Loucy (cell line): ENCODE data around the gene OVOL1.

Source experiments
- H2AFZ ChIP-seq: fragments of 200-600 bp; sonication (generic); 2 replicates; pipeline ENCODE4 v1.6.0; 2016; ENCODE audit warnings: antibody characterized with exemption, mild to moderate bottlenecking, low read length, moderate library complexity
- H3F3A ChIP-seq: fragments of 200-600 bp; 2 replicates; pipeline ENCODE4 v1.6.0; 2016; ENCODE audit warnings: antibody characterized with exemption, low read depth, mild to moderate bottlenecking
- H3K27me3 ChIP-seq: fragments of 200-600 bp; sonication (generic); 2 replicates; pipeline ENCODE4 v1.6.1; 2014; ENCODE audit warnings: low read length, mild to moderate bottlenecking; ENCODE audit not compliant: insufficient read depth, poor library complexity, severe bottlenecking
- H3K36me3 ChIP-seq: fragments of 200-600 bp; sonication (generic); 2 replicates; pipeline ENCODE4 v1.6.1; 2016; ENCODE audit warnings: low read length; ENCODE audit not compliant: insufficient read depth
- H3K4me1 ChIP-seq: fragments of 200-600 bp; sonication (generic); 2 replicates; pipeline ENCODE4 v1.5.1; 2014; ENCODE audit warnings: low read length, mild to moderate bottlenecking; ENCODE audit not compliant: insufficient read depth, poor library complexity, severe bottlenecking
- H3K4me2 ChIP-seq: fragments of 200-600 bp; sonication (generic); 2 replicates; pipeline ENCODE4 v1.6.0; 2014; ENCODE audit warnings: antibody characterized with exemption, low read length, low read depth, mild to moderate bottlenecking; ENCODE audit not compliant: poor library complexity, severe bottlenecking
- H3K4me3 ChIP-seq: fragments of 200-600 bp; sonication (generic); 2 replicates; pipeline ENCODE4 v1.5.1; 2014; ENCODE audit warnings: low read length, mild to moderate bottlenecking, mixed read lengths; ENCODE audit not compliant: poor library complexity, severe bottlenecking
- H3K79me2 ChIP-seq: fragments of 200-600 bp; sonication (generic); 2 replicates; pipeline ENCODE4 v1.6.1; 2014; ENCODE audit warnings: low read length; ENCODE audit not compliant: insufficient read depth
- H3K9ac ChIP-seq: fragments of 200-600 bp; sonication (generic); 2 replicates; pipeline ENCODE4 v1.6.0; 2014; ENCODE audit warnings: mild to moderate bottlenecking, low read depth, low read length, moderate library complexity; ENCODE audit not compliant: poor library complexity, severe bottlenecking
- H3K9me2 ChIP-seq: fragments of 200-600 bp; sonication (generic); replicated peaks from 2 replicates; pipeline ENCODE4 v1.6.1; 2016; ENCODE audit warnings: low read depth, low read length, mixed read lengths
- H3K9me3 ChIP-seq: fragments of 200-600 bp; sonication (generic); 2 replicates; pipeline ENCODE4 v1.6.1; 2014; ENCODE audit warnings: mild to moderate bottlenecking, antibody characterized with exemption, low read length, low read depth; ENCODE audit not compliant: insufficient read depth
- H4K20me1 ChIP-seq: fragments of 200-600 bp; sonication (generic); 2 replicates; pipeline ENCODE4 v1.6.0; 2014; ENCODE audit warnings: antibody characterized with exemption, low read length, mild to moderate bottlenecking; ENCODE audit not compliant: insufficient read depth, poor library complexity, severe bottlenecking
- CTCF ChIP-seq: fragments of 200-600 bp; sonication (generic); conservative IDR thresholded peaks from 2 replicates; pipeline ENCODE4 v1.5.1; 2014; ENCODE audit warnings: mild to moderate bottlenecking, antibody characterized with exemption, low read length
- EZH2phosphoT487 ChIP-seq: fragments of 200-600 bp; IDR thresholded peaks from 2 replicates; pipeline ENCODE4 v1.6.1; 2018; ENCODE audit warnings: antibody characterized with exemption, mild to moderate bottlenecking, moderate library complexity, borderline replicate concordance

Gene OVOL1

GRCh38 chr11:65792456-65792855 is 5.6 kb downstream of the OVOL1 start:
- Histone ChIP-seq H3K27me3 (no peaks in the 10 kb centered on the region), H2AFZ (no peak overlapping the region), H3F3A (no peaks in the 10 kb centered on the region), H3K79me2 (no peaks in the 10 kb centered on the region), H3K4me1 (peaks cover 7% of the 10 kb centered on the region), H3K9ac (no peak overlapping the region), H4K20me1 (no peaks in the 10 kb centered on the region), H3K4me2 (no peak overlapping the region), H3K4me3 (no peak overlapping the region), H3K9me3 (no peaks in the 10 kb centered on the region), H3K9me2 (no peaks in the 10 kb centered on the region), H3K36me3 (no peaks in the 10 kb centered on the region)
- no peak for TF ChIP-seq CTCF
- no peak for TF ChIP-seq EZH2phosphoT487

GRCh38 chr11:65793144-65793581 is 6.3 kb downstream of the OVOL1 start:
- no peak overlapping the region for H3K9ac ChIP-seq

GRCh38 chr11:65793625-65794400 is 7.0 kb downstream of the OVOL1 start:
- H3K4me3 ChIP-seq = no peak overlapping the region
- H3K79me2 ChIP-seq = no peaks in the 10 kb centered on the region
- no peaks in the 10 kb centered on the region for H3K36me3 ChIP-seq
- H3F3A ChIP-seq = no peaks in the 10 kb centered on the region
- H3K9me2 ChIP-seq = no peaks in the 10 kb centered on the region
- H3K9me3 ChIP-seq = no peaks in the 10 kb centered on the region
- H3K4me1 ChIP-seq = peaks cover 4% of the 10 kb centered on the region
- no peak for TF ChIP-seq CTCF
- TF ChIP-seq EZH2phosphoT487 = no peak
- no peaks in the 10 kb centered on the region for H4K20me1 ChIP-seq
- H3K27me3 ChIP-seq = no peaks in the 10 kb centered on the region
- H3K9ac ChIP-seq = no peak overlapping the region
- no peak overlapping the region for H2AFZ ChIP-seq
- no peak overlapping the region for H3K4me2 ChIP-seq

More at GRCh38 chr11:65793144-65793581, 6.3 kb downstream of the OVOL1 start:
- Histone ChIP-seq H2AFZ (no peak overlapping the region), H3K4me3 (no peak overlapping the region), H3K79me2 (no peaks in the 10 kb centered on the region), H3K9me3 (no peaks in the 10 kb centered on the region), H3K4me1 (peaks cover 7% of the 10 kb centered on the region), H3K27me3 (no peaks in the 10 kb centered on the region), H3K9me2 (no peaks in the 10 kb centered on the region), H3F3A (no peaks in the 10 kb centered on the region), H3K4me2 (no peak overlapping the region), H4K20me1 (no peaks in the 10 kb centered on the region), H3K36me3 (no peaks in the 10 kb centered on the region)
- TF ChIP-seq CTCF (no peak), EZH2phosphoT487 (no peak)
